Measurements from ENCODE around the gene UBAC1. TPM values are rescaled to one million over a fixed set of nuclear protein-coding genes. Genes with fewer than 3 reads are reported as not detected.
"Not testable (repeated sequence)": the region's sequence is repeated elsewhere in the genome, so short reads cannot be mapped to it uniquely, and the experiment has no call there.

The UBAC1 gene
- total and polyA plus RNA-seq, 11 donors, result 71.1 to 140 (median 100) TPM

- DNase-seq, result no peak
- Histone ChIP-seq H3K36me3 (peaks cover 0 to 100% (median 94%) of the 10 kb centered on the region in 9 donors), H3K9me3 (no peaks in the 10 kb centered on the region), H3K4me1 (peaks cover 0 to 12% (median under 1%) of the 10 kb centered on the region in 12 donors), H3K27me3 (no peaks in the 10 kb centered on the region), H3K27ac (no peak overlapping the region), H3K4me3 (no peak overlapping the region)
- no peak for TF ChIP-seq POLR2A (IDR thresholded peaks at IDR 0.05)
- TF ChIP-seq CTCF (IDR thresholded peaks at IDR 0.05), result no peak
- 88 to 94% (median 92%) methylated on average over 18 of the region's 18 CpGs for WGBS, 4 donors
- intact Hi-C loops (cut with DNase I), result loop anchor here in 2 of 10 donors (5.0 to 10.0 kb wide), 2 partner anchors 35 to 83 kb away; no protein-coding TSS in a partner anchor
- ATAC-seq, result no peak
Measured at GRCh38 chr9:135947582-135947981, 13.6 kb downstream of the UBAC1 start.

- intact Hi-C loops (cut with DNase I), result loop anchor here in 2 of 10 donors (5.0 to 10.0 kb wide), 2 partner anchors 35 to 82 kb away; no protein-coding TSS in a partner anchor
- ATAC-seq, H3K27ac ChIP-seq, H3K27me3 ChIP-seq, DNase-seq, H3K4me3 ChIP-seq, H3K9me3 ChIP-seq: not testable (repeated sequence)
- peaks cover 0 to 17% (median 4%) of the 10 kb centered on the region in 12 donors for H3K4me1 ChIP-seq
- WGBS, 4 donors, result 93 to 97% (median 95%) methylated on average over 19 of the region's 19 CpGs
- H3K36me3 ChIP-seq, result peaks cover 0 to 100% (median 94%) of the 10 kb centered on the region in 9 donors
Measured at GRCh38 chr9:135947105-135947504, 14.1 kb downstream of the UBAC1 start.

GRCh38 chr9:135946392-135946994 is 14.7 kb downstream of the UBAC1 start:
- Histone ChIP-seq H3K9me3 (no peaks in the 10 kb centered on the region), H3K36me3 (peaks cover 0 to 98% (median 93%) of the 10 kb centered on the region in 9 donors), H3K4me3 (no peak overlapping the region), H3K4me1 (peaks cover 0 to 20% (median 10%) of the 10 kb centered on the region in 12 donors), H3K27me3 (no peaks in the 10 kb centered on the region), H3K27ac (no peak overlapping the region)
- no peak for TF ChIP-seq POLR2A (IDR thresholded peaks at IDR 0.05)
- no peak for TF ChIP-seq CTCF (IDR thresholded peaks at IDR 0.05)
- DNase-seq (no peak), ATAC-seq (peak in 3 of 4 donors; percentile 38 to 60 (median 47))
- intact Hi-C loops (cut with DNase I), result loop anchor here in 2 of 10 donors (5.0 to 10.0 kb wide), 2 partner anchors 34 to 82 kb away; no protein-coding TSS in a partner anchor
- WGBS, 4 donors, result 62 to 91% (median 81%) methylated on average over 5 to 14 of the region's 14 CpGs

GRCh38 chr9:135945969-135946368 is 15.2 kb downstream of the UBAC1 start:
- ATAC-seq, result no peak
- intact Hi-C loops (cut with DNase I), result loop anchor here in 2 of 10 donors (5.0 to 10.0 kb wide), 2 partner anchors 34 to 81 kb away; no protein-coding TSS in a partner anchor
- no peak for DNase-seq
- TF ChIP-seq POLR2A (IDR thresholded peaks at IDR 0.05), result no peak
- TF ChIP-seq CTCF (IDR thresholded peaks at IDR 0.05), result no peak
- H3K27me3 ChIP-seq, result no peaks in the 10 kb centered on the region
- 85 to 93% (median 92%) methylated on average over 17 to 18 of the region's 18 CpGs for WGBS, 4 donors
- H3K4me3 ChIP-seq, result no peak overlapping the region
- peaks cover 0 to 23% (median 11%) of the 10 kb centered on the region in 12 donors for H3K4me1 ChIP-seq
- no peak overlapping the region for H3K27ac ChIP-seq
- H3K9me3 ChIP-seq, result no peaks in the 10 kb centered on the region
- H3K36me3 ChIP-seq, result peaks cover 0 to 98% (median 89%) of the 10 kb centered on the region in 9 donors
